Activated CD4-positive, alpha-beta T cell treated with anti-CD3 and anti-CD28 coated beads, Interleukin-2, amount 10 ng/mL, durations not matched to agents 24 days and 14 days (primary cell): Measurements from ENCODE around the gene CSRP2. TPM values are rescaled to one million over a fixed set of nuclear protein-coding genes. Genes with fewer than 3 reads are reported as not detected.

Experiments
- DNase-seq: peaks from one replicate; pipeline ENCODE4 v3.0.0; 2022
- H3K27ac Mint-ChIP-seq: one replicate; pipeline ENCODE4 v1.8.0; 2022; ENCODE audit warnings: mild to moderate bottlenecking, mixed read lengths
- H3K27me3 Mint-ChIP-seq: one replicate; pipeline ENCODE4 v1.8.0; 2022; ENCODE audit warnings: mixed read lengths
- H3K36me3 Mint-ChIP-seq: one replicate; pipeline ENCODE4 v1.8.0; 2022; ENCODE audit warnings: low read depth, mild to moderate bottlenecking, mixed read lengths
- H3K4me1 Mint-ChIP-seq: one replicate; pipeline ENCODE4 v1.8.0; 2021; ENCODE audit warnings: mixed read lengths
- H3K4me3 Mint-ChIP-seq: one replicate; pipeline ENCODE4 v1.8.0; 2022; ENCODE audit warnings: mild to moderate bottlenecking, moderate library complexity, mixed read lengths
- H3K9me3 Mint-ChIP-seq: one replicate; pipeline ENCODE4 v1.8.0; 2021; ENCODE audit warnings: mixed read lengths
- intact Hi-C: fragments of 100-400 bp; cut with micrococcal nuclease; formaldehyde crosslinking; loops from one replicate; pipeline ENCODE4 v1.15.1; 2023
- total RNA-seq: library from RNA; stranded (reverse); gene quantifications from 2 replicates; pipeline ENCODE4 v1.2.3, GENCODE V29; 2022

CSRP2 gene
- total RNA-seq, 1 donor from 2014 or later: 0.44 TPM

- Mint-ChIP-seq H3K27ac (no peak overlapping the region), H3K36me3 (no peaks in the 10 kb centered on the region), H3K4me3 (peak overlapping the region; percentile 21), H3K4me1 (peaks cover 8% of the 10 kb centered on the region), H3K9me3 (no peaks in the 10 kb centered on the region), H3K27me3 (peaks cover 59% of the 10 kb centered on the region)
- DNase-seq: no peak
- intact Hi-C loops: no loop called here
Observed at GRCh38 chr12:76880519-76881023, 1.8 kb upstream of the CSRP2 start.

- H3K27ac Mint-ChIP-seq: no peak overlapping the region
- peak overlapping the region; percentile 81 for H3K4me3 Mint-ChIP-seq
- DNase-seq: no peak
- H3K4me1 Mint-ChIP-seq: peaks cover 8% of the 10 kb centered on the region
- intact Hi-C loops: loop anchor here (2.0 to 5.0 kb wide), 3 partner anchors 115 to 258 kb away; partner anchors contain the start of gene ZDHHC17
- H3K9me3 Mint-ChIP-seq: no peaks in the 10 kb centered on the region
- H3K36me3 Mint-ChIP-seq: no peaks in the 10 kb centered on the region
- H3K27me3 Mint-ChIP-seq: peaks cover 62% of the 10 kb centered on the region
Observed at GRCh38 chr12:76879710-76880518, 1.1 kb upstream of the CSRP2 start.

- H3K4me1 Mint-ChIP-seq: peaks cover 8% of the 10 kb centered on the region
- H3K9me3 Mint-ChIP-seq: no peaks in the 10 kb centered on the region
- peak overlapping the region; percentile 93 for H3K4me3 Mint-ChIP-seq
- DNase-seq: peak; percentile 62
- H3K27ac Mint-ChIP-seq: peak overlapping the region; percentile 52
- intact Hi-C loops: loop anchor here (2.0 to 5.0 kb wide), 3 partner anchors 113 to 256 kb away; partner anchors contain the start of gene ZDHHC17
- peaks cover 56% of the 10 kb centered on the region for H3K27me3 Mint-ChIP-seq
- H3K36me3 Mint-ChIP-seq: no peaks in the 10 kb centered on the region
Observed at GRCh38 chr12:76878099-76878898, 520 bp downstream of the CSRP2 start.

GRCh38 chr12:76876696-76877229 is 2.1 kb downstream of the CSRP2 start:
- intact Hi-C loops: loop anchor here (5.0 kb wide), 1 partner anchor 254 kb away; no protein-coding TSS in a partner anchor
- H3K4me1 Mint-ChIP-seq: peaks cover 8% of the 10 kb centered on the region
- H3K4me3 Mint-ChIP-seq: no peak overlapping the region
- H3K36me3 Mint-ChIP-seq: no peaks in the 10 kb centered on the region
- DNase-seq: no peak
- peaks cover 48% of the 10 kb centered on the region for H3K27me3 Mint-ChIP-seq
- H3K27ac Mint-ChIP-seq: no peak overlapping the region
- H3K9me3 Mint-ChIP-seq: no peaks in the 10 kb centered on the region

- no peaks in the 10 kb centered on the region for H3K36me3 Mint-ChIP-seq
- DNase-seq: no peak
- H3K9me3 Mint-ChIP-seq: no peaks in the 10 kb centered on the region
- no peak overlapping the region for H3K27ac Mint-ChIP-seq
- peaks cover 31% of the 10 kb centered on the region for H3K27me3 Mint-ChIP-seq
- intact Hi-C loops: loop anchor here (5.0 kb wide), 1 partner anchor 252 kb away; no protein-coding TSS in a partner anchor
- H3K4me1 Mint-ChIP-seq: peaks cover 7% of the 10 kb centered on the region
- no peak overlapping the region for H3K4me3 Mint-ChIP-seq
Observed at GRCh38 chr12:76874491-76875190, 4.2 kb downstream of the CSRP2 start.

GRCh38 chr12:76874027-76874426 is 4.8 kb downstream of the CSRP2 start:
- no peaks in the 10 kb centered on the region for H3K36me3 Mint-ChIP-seq
- H3K9me3 Mint-ChIP-seq: no peaks in the 10 kb centered on the region
- intact Hi-C loops: no loop called here
- peaks cover 3% of the 10 kb centered on the region for H3K4me1 Mint-ChIP-seq
- DNase-seq: no peak
- peaks cover 28% of the 10 kb centered on the region for H3K27me3 Mint-ChIP-seq
- H3K27ac Mint-ChIP-seq: no peak overlapping the region
- H3K4me3 Mint-ChIP-seq: no peak overlapping the region

- no peak for DNase-seq
- Mint-ChIP-seq H3K27me3 (peaks cover 17% of the 10 kb centered on the region), H3K4me1 (no peaks in the 10 kb centered on the region), H3K9me3 (no peaks in the 10 kb centered on the region), H3K4me3 (no peak overlapping the region), H3K27ac (no peak overlapping the region), H3K36me3 (no peaks in the 10 kb centered on the region)
- intact Hi-C loops: no loop called here
Observed at GRCh38 chr12:76872415-76872814, 6.4 kb downstream of the CSRP2 start.

- Mint-ChIP-seq H3K36me3 (no peaks in the 10 kb centered on the region), H3K4me1 (no peaks in the 10 kb centered on the region), H3K9me3 (no peaks in the 10 kb centered on the region), H3K27me3 (peaks cover 10% of the 10 kb centered on the region), H3K27ac (no peak overlapping the region), H3K4me3 (no peak overlapping the region)
- no peak for DNase-seq
- intact Hi-C loops: no loop called here
Observed at GRCh38 chr12:76871742-76872141, 7.1 kb downstream of the CSRP2 start.

GRCh38 chr12:76871082-76871481 is 7.7 kb downstream of the CSRP2 start:
- Mint-ChIP-seq H3K27me3 (peaks cover 9% of the 10 kb centered on the region), H3K4me3 (no peak overlapping the region), H3K4me1 (no peaks in the 10 kb centered on the region), H3K27ac (no peak overlapping the region), H3K36me3 (no peaks in the 10 kb centered on the region), H3K9me3 (no peaks in the 10 kb centered on the region)
- DNase-seq: no peak
- intact Hi-C loops: no loop called here

GRCh38 chr12:76866726-76867125 is 12.1 kb downstream of the CSRP2 start:
- no peak for DNase-seq
- Mint-ChIP-seq H3K27ac (no peak overlapping the region), H3K4me1 (no peaks in the 10 kb centered on the region), H3K27me3 (peaks cover 5% of the 10 kb centered on the region), H3K9me3 (no peaks in the 10 kb centered on the region), H3K4me3 (no peak overlapping the region), H3K36me3 (no peaks in the 10 kb centered on the region)
- intact Hi-C loops: no loop called here

GRCh38 chr12:76866151-76866567 is 12.7 kb downstream of the CSRP2 start:
- no peaks in the 10 kb centered on the region for H3K4me1 Mint-ChIP-seq
- intact Hi-C loops: no loop called here
- no peak overlapping the region for H3K27ac Mint-ChIP-seq
- no peak overlapping the region for H3K4me3 Mint-ChIP-seq
- H3K9me3 Mint-ChIP-seq: no peaks in the 10 kb centered on the region
- H3K36me3 Mint-ChIP-seq: no peaks in the 10 kb centered on the region
- H3K27me3 Mint-ChIP-seq: peaks cover 5% of the 10 kb centered on the region
- no peak for DNase-seq

- no peaks in the 10 kb centered on the region for H3K9me3 Mint-ChIP-seq
- intact Hi-C loops: no loop called here
- no peak for DNase-seq
- no peaks in the 10 kb centered on the region for H3K36me3 Mint-ChIP-seq
- H3K27me3 Mint-ChIP-seq: peaks cover 3% of the 10 kb centered on the region
- no peak overlapping the region for H3K27ac Mint-ChIP-seq
- no peak overlapping the region for H3K4me3 Mint-ChIP-seq
- no peaks in the 10 kb centered on the region for H3K4me1 Mint-ChIP-seq
Observed at GRCh38 chr12:76864791-76865400, 13.9 kb downstream of the CSRP2 start.

GRCh38 chr12:76863837-76864236 is 15.0 kb downstream of the CSRP2 start:
- no peak for DNase-seq
- H3K9me3 Mint-ChIP-seq: no peaks in the 10 kb centered on the region
- no peaks in the 10 kb centered on the region for H3K36me3 Mint-ChIP-seq
- intact Hi-C loops: no loop called here
- H3K27me3 Mint-ChIP-seq: peaks cover 3% of the 10 kb centered on the region
- no peak overlapping the region for H3K4me3 Mint-ChIP-seq
- no peak overlapping the region for H3K27ac Mint-ChIP-seq
- H3K4me1 Mint-ChIP-seq: no peaks in the 10 kb centered on the region
